ENCODE data around the gene PCBD2.

DNA sequence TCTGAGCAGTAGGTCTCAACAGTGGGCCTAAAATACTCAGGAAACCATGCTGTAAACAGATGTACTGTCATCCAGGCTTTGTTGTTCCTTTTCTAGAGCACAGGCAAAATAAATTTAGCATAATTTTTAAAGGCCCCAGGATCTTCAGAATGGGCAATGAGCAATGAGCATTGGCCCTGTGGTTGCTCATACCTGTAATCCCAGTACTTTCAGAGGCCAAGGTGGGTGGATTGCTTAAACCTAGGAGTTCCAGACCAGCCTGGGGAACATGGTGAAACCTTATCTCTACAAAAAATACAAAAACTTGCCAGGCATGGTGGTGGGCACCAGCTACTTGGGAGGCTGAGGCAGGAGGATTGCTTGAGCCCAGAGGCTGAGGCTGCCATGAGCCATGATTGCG is 13.5 kb upstream of the PCBD2 start:
- TF ChIP-seq POLR2A (IDR thresholded peaks at IDR 0.05; ENCODE audit: low read length) (no peak), CHD2 (IDR thresholded peaks at IDR 0.05; ENCODE audit: low read length, partially characterized antibody) (no peak), MYC (IDR thresholded peaks at IDR 0.05; ENCODE audit: borderline replicate concordance, low read length) (no peak), SREBF2 (IDR thresholded peaks at IDR 0.05) (no peak)
- TF ChIP-seq, protein P1, sequence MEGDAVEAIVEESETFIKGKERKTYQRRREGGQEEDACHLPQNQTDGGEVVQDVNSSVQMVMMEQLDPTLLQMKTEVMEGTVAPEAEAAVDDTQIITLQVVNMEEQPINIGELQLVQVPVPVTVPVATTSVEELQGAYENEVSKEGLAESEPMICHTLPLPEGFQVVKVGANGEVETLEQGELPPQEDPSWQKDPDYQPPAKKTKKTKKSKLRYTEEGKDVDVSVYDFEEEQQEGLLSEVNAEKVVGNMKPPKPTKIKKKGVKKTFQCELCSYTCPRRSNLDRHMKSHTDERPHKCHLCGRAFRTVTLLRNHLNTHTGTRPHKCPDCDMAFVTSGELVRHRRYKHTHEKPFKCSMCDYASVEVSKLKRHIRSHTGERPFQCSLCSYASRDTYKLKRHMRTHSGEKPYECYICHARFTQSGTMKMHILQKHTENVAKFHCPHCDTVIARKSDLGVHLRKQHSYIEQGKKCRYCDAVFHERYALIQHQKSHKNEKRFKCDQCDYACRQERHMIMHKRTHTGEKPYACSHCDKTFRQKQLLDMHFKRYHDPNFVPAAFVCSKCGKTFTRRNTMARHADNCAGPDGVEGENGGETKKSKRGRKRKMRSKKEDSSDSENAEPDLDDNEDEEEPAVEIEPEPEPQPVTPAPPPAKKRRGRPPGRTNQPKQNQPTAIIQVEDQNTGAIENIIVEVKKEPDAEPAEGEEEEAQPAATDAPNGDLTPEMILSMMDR (IDR thresholded peaks at IDR 0.05), result no peak
- TF ChIP-seq, protein P2, sequence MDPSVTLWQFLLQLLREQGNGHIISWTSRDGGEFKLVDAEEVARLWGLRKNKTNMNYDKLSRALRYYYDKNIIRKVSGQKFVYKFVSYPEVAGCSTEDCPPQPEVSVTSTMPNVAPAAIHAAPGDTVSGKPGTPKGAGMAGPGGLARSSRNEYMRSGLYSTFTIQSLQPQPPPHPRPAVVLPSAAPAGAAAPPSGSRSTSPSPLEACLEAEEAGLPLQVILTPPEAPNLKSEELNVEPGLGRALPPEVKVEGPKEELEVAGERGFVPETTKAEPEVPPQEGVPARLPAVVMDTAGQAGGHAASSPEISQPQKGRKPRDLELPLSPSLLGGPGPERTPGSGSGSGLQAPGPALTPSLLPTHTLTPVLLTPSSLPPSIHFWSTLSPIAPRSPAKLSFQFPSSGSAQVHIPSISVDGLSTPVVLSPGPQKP (IDR thresholded peaks at IDR 0.05; ENCODE audit: low read depth, low read length), result no peak
- TF ChIP-seq, protein P3, sequence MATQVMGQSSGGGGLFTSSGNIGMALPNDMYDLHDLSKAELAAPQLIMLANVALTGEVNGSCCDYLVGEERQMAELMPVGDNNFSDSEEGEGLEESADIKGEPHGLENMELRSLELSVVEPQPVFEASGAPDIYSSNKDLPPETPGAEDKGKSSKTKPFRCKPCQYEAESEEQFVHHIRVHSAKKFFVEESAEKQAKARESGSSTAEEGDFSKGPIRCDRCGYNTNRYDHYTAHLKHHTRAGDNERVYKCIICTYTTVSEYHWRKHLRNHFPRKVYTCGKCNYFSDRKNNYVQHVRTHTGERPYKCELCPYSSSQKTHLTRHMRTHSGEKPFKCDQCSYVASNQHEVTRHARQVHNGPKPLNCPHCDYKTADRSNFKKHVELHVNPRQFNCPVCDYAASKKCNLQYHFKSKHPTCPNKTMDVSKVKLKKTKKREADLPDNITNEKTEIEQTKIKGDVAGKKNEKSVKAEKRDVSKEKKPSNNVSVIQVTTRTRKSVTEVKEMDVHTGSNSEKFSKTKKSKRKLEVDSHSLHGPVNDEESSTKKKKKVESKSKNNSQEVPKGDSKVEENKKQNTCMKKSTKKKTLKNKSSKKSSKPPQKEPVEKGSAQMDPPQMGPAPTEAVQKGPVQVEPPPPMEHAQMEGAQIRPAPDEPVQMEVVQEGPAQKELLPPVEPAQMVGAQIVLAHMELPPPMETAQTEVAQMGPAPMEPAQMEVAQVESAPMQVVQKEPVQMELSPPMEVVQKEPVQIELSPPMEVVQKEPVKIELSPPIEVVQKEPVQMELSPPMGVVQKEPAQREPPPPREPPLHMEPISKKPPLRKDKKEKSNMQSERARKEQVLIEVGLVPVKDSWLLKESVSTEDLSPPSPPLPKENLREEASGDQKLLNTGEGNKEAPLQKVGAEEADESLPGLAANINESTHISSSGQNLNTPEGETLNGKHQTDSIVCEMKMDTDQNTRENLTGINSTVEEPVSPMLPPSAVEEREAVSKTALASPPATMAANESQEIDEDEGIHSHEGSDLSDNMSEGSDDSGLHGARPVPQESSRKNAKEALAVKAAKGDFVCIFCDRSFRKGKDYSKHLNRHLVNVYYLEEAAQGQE (IDR thresholded peaks at IDR 0.05), result no peak
- TF ChIP-seq, protein P4, sequence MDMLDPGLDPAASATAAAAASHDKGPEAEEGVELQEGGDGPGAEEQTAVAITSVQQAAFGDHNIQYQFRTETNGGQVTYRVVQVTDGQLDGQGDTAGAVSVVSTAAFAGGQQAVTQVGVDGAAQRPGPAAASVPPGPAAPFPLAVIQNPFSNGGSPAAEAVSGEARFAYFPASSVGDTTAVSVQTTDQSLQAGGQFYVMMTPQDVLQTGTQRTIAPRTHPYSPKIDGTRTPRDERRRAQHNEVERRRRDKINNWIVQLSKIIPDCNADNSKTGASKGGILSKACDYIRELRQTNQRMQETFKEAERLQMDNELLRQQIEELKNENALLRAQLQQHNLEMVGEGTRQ (IDR thresholded peaks at IDR 0.05), result no peak
- TF ChIP-seq, protein P5, sequence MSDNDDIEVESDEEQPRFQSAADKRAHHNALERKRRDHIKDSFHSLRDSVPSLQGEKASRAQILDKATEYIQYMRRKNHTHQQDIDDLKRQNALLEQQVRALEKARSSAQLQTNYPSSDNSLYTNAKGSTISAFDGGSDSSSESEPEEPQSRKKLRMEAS (IDR thresholded peaks at IDR 0.05), result no peak

Measured in A549 (cell line).